Tibial nerve (tissue), 3 donors: Measurements from ENCODE around the gene SLC27A2.

Experiments
- POLR2A ChIP-seq, 2 donors: fragments of 450-650 bp; IDR thresholded peaks; one replicate each; pipeline ENCODE4 v1.6.1; 2017; ENCODE audit warnings: antibody characterized with exemption in 2 of 2, mild to moderate bottlenecking in 2 of 2, moderate library complexity in 2 of 2
- TF ChIP-seq, protein P1 (sequence below), 5 experiments: fragments of 200-600 bp in 3 of 5; fragments of 450-650 bp in 2 of 5; sonication (generic) in 3 of 5; IDR thresholded peaks; one replicate each; pipeline ENCODE4 v1.5.1; 2016 to 2019; ENCODE audit warnings: antibody characterized with exemption in 5 of 5, mild to moderate bottlenecking in 3 of 5, moderate library complexity in 2 of 5

DNA sequence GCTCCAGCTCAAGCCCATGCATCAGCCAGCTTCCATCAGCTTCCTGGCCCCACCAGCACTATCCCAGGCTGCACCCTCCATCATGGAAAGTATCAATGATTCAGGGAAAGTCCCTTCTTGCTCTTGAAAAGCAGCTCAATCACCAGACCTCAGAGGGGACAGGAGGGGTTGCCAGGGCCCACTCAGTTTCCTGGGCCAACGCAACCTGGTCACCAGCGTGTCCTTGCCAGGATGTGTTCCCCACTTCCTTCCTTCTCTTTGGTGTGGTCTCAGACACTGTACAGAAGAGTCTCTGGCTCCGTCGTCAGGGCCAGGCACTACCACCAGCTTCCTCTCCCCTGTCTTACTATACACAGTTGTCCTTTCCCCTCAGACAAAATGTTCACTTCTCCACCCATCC lies 80.5 kb downstream of the SLC27A2 start:
- TF ChIP-seq, protein P1, sequence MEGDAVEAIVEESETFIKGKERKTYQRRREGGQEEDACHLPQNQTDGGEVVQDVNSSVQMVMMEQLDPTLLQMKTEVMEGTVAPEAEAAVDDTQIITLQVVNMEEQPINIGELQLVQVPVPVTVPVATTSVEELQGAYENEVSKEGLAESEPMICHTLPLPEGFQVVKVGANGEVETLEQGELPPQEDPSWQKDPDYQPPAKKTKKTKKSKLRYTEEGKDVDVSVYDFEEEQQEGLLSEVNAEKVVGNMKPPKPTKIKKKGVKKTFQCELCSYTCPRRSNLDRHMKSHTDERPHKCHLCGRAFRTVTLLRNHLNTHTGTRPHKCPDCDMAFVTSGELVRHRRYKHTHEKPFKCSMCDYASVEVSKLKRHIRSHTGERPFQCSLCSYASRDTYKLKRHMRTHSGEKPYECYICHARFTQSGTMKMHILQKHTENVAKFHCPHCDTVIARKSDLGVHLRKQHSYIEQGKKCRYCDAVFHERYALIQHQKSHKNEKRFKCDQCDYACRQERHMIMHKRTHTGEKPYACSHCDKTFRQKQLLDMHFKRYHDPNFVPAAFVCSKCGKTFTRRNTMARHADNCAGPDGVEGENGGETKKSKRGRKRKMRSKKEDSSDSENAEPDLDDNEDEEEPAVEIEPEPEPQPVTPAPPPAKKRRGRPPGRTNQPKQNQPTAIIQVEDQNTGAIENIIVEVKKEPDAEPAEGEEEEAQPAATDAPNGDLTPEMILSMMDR (IDR thresholded peaks at IDR 0.05) = no peak
- TF ChIP-seq POLR2A (IDR thresholded peaks at IDR 0.05) = no peak
